Uterus (tissue), 2 donors: Measurements from ENCODE around the gene EBI3.

Source experiments
- POLR2A ChIP-seq, 2 donors: fragments of 450-650 bp; IDR thresholded peaks; one replicate each; pipeline ENCODE4 v1.6.1; 2016; ENCODE audit warnings: antibody characterized with exemption in 2 of 2, mild to moderate bottlenecking in 1 of 2, moderate library complexity in 1 of 2
- TF ChIP-seq, protein P1 (sequence below), 4 experiments: fragments of 200-600 bp in 2 of 4; fragments of 450-650 bp in 2 of 4; sonication (generic) in 2 of 4; IDR thresholded peaks; one replicate each; pipeline ENCODE4 v1.5.1; 2016 to 2019; ENCODE audit warnings: antibody characterized with exemption in 4 of 4, mild to moderate bottlenecking in 2 of 4, moderate library complexity in 1 of 4

DNA sequence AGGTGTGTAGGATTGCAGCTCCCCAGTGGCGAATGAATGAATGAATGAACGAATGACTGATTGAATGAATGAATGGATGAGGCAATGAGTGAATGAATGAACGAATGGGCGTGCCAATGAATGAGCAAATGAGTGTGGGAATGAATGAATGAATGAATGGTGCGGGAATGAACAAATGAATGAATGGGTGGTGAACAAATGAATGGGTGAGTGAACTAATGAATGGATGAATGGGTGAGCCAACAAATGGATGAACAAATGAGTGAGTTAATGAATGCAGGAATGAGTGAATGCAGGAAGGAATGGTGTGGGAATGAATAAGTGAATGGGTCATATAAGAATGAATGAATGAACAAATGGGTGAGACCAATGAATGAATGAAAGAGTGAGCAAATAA is 32.1 kb upstream of the EBI3 start:
- TF ChIP-seq, protein P1, sequence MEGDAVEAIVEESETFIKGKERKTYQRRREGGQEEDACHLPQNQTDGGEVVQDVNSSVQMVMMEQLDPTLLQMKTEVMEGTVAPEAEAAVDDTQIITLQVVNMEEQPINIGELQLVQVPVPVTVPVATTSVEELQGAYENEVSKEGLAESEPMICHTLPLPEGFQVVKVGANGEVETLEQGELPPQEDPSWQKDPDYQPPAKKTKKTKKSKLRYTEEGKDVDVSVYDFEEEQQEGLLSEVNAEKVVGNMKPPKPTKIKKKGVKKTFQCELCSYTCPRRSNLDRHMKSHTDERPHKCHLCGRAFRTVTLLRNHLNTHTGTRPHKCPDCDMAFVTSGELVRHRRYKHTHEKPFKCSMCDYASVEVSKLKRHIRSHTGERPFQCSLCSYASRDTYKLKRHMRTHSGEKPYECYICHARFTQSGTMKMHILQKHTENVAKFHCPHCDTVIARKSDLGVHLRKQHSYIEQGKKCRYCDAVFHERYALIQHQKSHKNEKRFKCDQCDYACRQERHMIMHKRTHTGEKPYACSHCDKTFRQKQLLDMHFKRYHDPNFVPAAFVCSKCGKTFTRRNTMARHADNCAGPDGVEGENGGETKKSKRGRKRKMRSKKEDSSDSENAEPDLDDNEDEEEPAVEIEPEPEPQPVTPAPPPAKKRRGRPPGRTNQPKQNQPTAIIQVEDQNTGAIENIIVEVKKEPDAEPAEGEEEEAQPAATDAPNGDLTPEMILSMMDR (IDR thresholded peaks at IDR 0.05): no peak
- no peak for TF ChIP-seq POLR2A (IDR thresholded peaks at IDR 0.05)
